Left forelimb (tissue), 1 donor: ENCODE results near the gene SMYD3.
"Not testable (repeated sequence)": the region's sequence is repeated elsewhere in the genome, so short reads cannot be mapped to it uniquely, and the experiment has no call there.

Source experiments
- DNase-seq: peaks from one replicate; pipeline ENCODE4 v3.0.0-alpha.2; 2018; ENCODE audit warnings: low spot score

The SMYD3 gene

GRCh38 chr1:246416261-246416660 lies 90.8 kb downstream of the SMYD3 start:
- no peak for DNase-seq

GRCh38 chr1:246415028-246415427 lies 92.1 kb downstream of the SMYD3 start:
- DNase-seq = no peak

GRCh38 chr1:246413430-246413829 lies 93.6 kb downstream of the SMYD3 start:
- DNase-seq = no peak

- no peak for DNase-seq
Measured at GRCh38 chr1:246404078-246404477, 103.0 kb downstream of the SMYD3 start.

GRCh38 chr1:246398126-246398813 lies 108.8 kb downstream of the SMYD3 start:
- DNase-seq = no peak

GRCh38 chr1:246397046-246397445 lies 110.0 kb downstream of the SMYD3 start:
- no peak for DNase-seq

- no peak for DNase-seq
Measured at GRCh38 chr1:246396322-246396721, 110.8 kb downstream of the SMYD3 start.

- no peak for DNase-seq
Measured at GRCh38 chr1:246394121-246394520, 113.0 kb downstream of the SMYD3 start.

GRCh38 chr1:246390855-246391254 lies 116.2 kb downstream of the SMYD3 start:
- no peak for DNase-seq

- no peak for DNase-seq
Measured at GRCh38 chr1:246384616-246385015, 122.5 kb downstream of the SMYD3 start.

GRCh38 chr1:246383791-246384190 lies 123.3 kb downstream of the SMYD3 start:
- DNase-seq = no peak

- DNase-seq = no peak
Measured at GRCh38 chr1:246383239-246383589, 123.9 kb downstream of the SMYD3 start.

GRCh38 chr1:246382589-246383238 lies 124.4 kb downstream of the SMYD3 start:
- DNase-seq = peak; percentile 62

- no peak for DNase-seq
Measured at GRCh38 chr1:246381452-246381851, 125.6 kb downstream of the SMYD3 start.

GRCh38 chr1:246377625-246378153 lies 129.4 kb downstream of the SMYD3 start:
- DNase-seq = no peak

GRCh38 chr1:246373828-246374569 lies 133.1 kb downstream of the SMYD3 start:
- no peak for DNase-seq

GRCh38 chr1:246372559-246372958 lies 134.5 kb downstream of the SMYD3 start:
- DNase-seq = no peak

GRCh38 chr1:246367041-246367440 lies 140.0 kb downstream of the SMYD3 start:
- no peak for DNase-seq

GRCh38 chr1:246365708-246366107 lies 141.4 kb downstream of the SMYD3 start:
- no peak for DNase-seq

GRCh38 chr1:246364415-246364941 lies 142.6 kb downstream of the SMYD3 start:
- no peak for DNase-seq

GRCh38 chr1:246357014-246357598 lies 150.0 kb downstream of the SMYD3 start:
- not testable (repeated sequence) for DNase-seq
